WTC11 (cell line): ENCODE measurements around the gene INPP5F.

Experiments
- CREB1 ChIP-seq: sonication (generic); formaldehyde crosslinking; IDR thresholded peaks from 2 replicates; pipeline ENCODE4 v1.8.0; 2023; ENCODE audit warnings: mild to moderate bottlenecking, missing genetic modification reagents
- ELF4 ChIP-seq: sonication (generic); formaldehyde crosslinking; IDR thresholded peaks from 2 replicates; pipeline ENCODE4 v1.8.1; 2022; ENCODE audit warnings: low read depth, mild to moderate bottlenecking, moderate library complexity, missing genetic modification reagents
- ESRRA ChIP-seq: sonication (generic); formaldehyde crosslinking; IDR thresholded peaks from 2 replicates; pipeline ENCODE4 v1.8.1; 2022; ENCODE audit warnings: mild to moderate bottlenecking, missing genetic modification reagents, borderline replicate concordance
- JUN ChIP-seq: sonication (generic); formaldehyde crosslinking; IDR thresholded peaks from 2 replicates; pipeline ENCODE4 v1.8.0; 2023; ENCODE audit warnings: mild to moderate bottlenecking, missing genetic modification reagents
- TCF7 ChIP-seq: sonication (generic); formaldehyde crosslinking; IDR thresholded peaks from 2 replicates; pipeline ENCODE4 v1.8.0; 2022; ENCODE audit warnings: mild to moderate bottlenecking, low read depth, missing genetic modification reagents, moderate library complexity
- ZNF263 ChIP-seq: sonication (generic); formaldehyde crosslinking; IDR thresholded peaks from 2 replicates; pipeline ENCODE4 v1.8.1; 2022; ENCODE audit warnings: low read depth, mild to moderate bottlenecking, moderate library complexity, missing genetic modification reagents
- TF ChIP-seq, protein P1 (sequence below): fragments of 200-600 bp; IDR thresholded peaks from 2 replicates; pipeline ENCODE4 v1.8.0; 2022; ENCODE audit warnings: antibody characterized with exemption

DNA sequence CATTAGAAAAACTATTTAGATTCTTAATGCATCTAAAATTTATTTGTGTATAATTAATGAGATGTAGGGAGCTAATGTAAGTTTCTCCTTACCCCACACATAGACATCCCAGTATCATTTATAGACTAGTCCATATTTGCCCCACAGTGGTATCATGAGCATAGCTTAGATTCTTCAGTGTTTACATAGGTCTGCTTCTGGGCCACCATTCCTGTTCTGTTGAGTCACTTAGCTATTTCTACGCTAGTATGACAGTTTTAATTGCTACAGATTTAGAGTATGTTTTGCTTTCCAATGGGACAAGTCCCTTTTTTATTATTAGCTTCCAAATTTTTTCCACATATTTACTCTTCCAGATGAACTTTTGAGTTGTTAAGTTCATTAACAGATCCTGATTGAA is 77.4 kb downstream of the INPP5F start:
- TF ChIP-seq, protein P1, sequence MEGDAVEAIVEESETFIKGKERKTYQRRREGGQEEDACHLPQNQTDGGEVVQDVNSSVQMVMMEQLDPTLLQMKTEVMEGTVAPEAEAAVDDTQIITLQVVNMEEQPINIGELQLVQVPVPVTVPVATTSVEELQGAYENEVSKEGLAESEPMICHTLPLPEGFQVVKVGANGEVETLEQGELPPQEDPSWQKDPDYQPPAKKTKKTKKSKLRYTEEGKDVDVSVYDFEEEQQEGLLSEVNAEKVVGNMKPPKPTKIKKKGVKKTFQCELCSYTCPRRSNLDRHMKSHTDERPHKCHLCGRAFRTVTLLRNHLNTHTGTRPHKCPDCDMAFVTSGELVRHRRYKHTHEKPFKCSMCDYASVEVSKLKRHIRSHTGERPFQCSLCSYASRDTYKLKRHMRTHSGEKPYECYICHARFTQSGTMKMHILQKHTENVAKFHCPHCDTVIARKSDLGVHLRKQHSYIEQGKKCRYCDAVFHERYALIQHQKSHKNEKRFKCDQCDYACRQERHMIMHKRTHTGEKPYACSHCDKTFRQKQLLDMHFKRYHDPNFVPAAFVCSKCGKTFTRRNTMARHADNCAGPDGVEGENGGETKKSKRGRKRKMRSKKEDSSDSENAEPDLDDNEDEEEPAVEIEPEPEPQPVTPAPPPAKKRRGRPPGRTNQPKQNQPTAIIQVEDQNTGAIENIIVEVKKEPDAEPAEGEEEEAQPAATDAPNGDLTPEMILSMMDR = no peak
- TF ChIP-seq TCF7 (CRISPR knock-in tag) (no peak), ESRRA (CRISPR knock-in tag) (no peak), CREB1 (no peak), ZNF263 (CRISPR knock-in tag) (no peak), ELF4 (CRISPR knock-in tag) (no peak), JUN (CRISPR knock-in tag) (no peak)
